CD4-positive, alpha-beta T cell treated with Interleukin-6 at 100 ng/mL for 8 hours (primary cell): ENCODE data around the gene MUTYH.

Experiments used
- DNase-seq: peaks from one replicate; pipeline ENCODE4 v3.0.0-alpha.2; 2020; ENCODE audit warnings: mixed read lengths, low spot score

The MUTYH gene

GRCh38 chr1:45348966-45349677 is 8.9 kb upstream of the MUTYH start:
- no peak for DNase-seq

DNA sequence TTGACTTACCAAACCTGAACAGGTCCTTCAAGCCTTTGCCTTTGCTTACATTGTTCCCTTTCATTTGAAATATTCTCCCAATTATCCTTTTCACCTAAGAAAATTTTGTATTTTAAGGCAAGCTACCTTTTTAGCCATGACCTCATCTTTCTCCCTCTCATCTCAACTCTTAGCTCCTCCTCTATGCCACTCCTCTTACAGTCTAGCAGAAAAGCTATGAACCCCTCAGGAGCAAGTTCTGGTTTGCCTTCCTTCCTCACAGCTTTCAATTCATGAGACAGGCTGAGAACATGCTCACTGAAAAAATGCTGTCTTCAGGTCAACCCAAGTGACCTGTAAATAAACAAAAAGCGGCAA is 8.3 kb upstream of the MUTYH start:
- DNase-seq: no peak

DNA sequence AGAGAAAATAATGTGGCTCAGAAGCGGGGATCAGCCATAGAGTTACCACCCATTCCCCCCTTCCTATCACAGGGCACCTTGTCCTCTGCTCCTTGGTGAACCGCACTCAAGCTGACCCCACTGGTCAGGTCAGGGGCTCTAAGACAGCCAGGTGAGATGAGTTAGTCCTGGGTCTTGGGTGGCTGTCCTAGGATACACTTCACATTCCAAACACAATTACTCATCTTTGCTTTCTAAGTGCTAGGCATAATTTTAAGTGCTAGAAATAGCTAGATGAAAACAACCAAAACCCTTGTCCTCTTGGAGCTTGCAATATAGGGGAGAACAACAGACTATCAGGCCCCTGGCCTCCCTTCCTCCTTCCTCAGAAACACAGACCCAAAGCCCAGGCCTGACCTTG is 7.8 kb upstream of the MUTYH start:
- no peak for DNase-seq

GRCh38 chr1:45346473-45346872 is 6.2 kb upstream of the MUTYH start:
- DNase-seq: no peak

- DNase-seq: no peak
Observed at GRCh38 chr1:45345014-45345413, 4.8 kb upstream of the MUTYH start.

GRCh38 chr1:45344499-45344898 is 4.3 kb upstream of the MUTYH start:
- DNase-seq: no peak

DNA sequence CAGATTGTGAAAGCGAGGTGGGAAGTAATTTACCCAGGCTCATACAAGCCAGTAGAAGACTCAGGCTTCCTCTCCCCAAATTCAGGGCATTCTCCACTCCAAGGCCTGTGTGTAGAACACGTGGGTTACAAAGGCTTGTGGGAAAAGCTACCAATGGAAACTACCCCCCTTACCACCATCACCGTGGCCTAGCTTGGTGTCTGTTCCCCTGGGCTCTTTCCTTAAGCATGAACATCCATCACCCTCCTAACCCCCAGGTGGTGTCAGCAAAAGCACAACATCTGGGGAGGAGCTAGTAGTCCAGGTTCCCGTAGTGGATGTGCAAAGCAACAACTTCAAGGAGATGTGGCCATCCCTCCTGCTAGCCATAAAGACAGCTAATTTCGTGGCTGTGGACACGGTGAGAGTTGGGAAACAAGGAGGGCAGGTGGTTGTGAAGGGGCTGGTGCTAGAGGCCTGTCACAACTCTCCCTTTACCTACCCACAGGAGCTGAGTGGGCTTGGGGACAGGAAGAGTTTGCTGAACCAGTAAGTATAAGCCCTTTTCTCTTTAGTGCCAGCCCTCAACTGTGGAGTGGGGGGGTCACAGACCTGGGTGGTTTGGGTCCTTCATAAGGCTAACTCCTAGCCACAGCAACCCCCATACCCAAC is 701 bp upstream of the MUTYH start:
- DNase-seq: peak; percentile 15

- no peak for DNase-seq
Observed at GRCh38 chr1:45337630-45338325, 2.5 kb downstream of the MUTYH start.

- no peak for DNase-seq
Observed at GRCh38 chr1:45335855-45336324, 4.3 kb downstream of the MUTYH start.

DNA sequence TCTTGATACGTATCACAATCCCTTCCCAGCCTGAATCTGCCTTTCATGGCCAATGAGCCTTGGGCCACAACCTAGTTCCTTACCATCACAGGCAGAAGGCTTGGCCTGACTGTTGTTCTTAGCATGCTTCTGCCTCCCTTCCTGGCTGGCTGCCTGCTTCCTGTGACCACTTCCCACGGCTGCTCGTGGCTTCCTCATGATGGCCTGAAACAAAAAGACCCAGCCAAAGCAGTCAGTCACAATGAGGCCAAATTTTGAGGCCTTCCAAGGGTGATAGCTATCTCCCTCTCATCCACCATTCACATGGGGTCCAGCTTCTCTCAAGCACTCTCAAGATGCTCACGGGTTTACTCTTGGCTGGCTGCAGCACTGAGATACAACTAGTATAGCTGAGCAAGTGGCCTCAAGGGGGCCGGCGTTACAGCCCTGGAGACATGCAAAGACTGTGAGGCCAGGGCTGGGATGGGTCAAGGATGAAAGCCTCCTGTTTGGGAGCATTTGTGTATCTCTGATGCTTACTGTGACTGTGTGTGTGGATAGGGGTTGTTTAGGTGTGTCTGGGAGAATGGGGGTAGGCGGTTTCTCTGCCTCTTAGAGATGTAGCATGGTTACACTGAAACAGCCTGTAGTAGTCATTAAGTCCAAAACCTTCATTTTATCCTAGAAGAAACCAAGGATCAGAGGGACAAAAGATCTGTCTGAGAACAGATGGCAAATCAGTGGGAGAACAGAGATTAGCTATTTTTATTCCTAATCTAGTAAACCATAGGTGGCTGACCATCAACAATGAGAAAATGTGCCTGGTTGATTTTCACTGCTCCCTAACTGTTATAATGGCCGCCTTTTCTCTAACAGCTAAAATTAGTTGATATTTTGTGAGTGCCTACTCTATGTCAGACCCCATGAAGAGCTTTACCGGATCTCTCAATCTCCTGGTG is 5.7 kb downstream of the MUTYH start:
- DNase-seq: no peak

GRCh38 chr1:45332346-45332720 is 7.9 kb downstream of the MUTYH start:
- no peak for DNase-seq

GRCh38 chr1:45331436-45332345 is 8.5 kb downstream of the MUTYH start:
- DNase-seq: no peak

DNA sequence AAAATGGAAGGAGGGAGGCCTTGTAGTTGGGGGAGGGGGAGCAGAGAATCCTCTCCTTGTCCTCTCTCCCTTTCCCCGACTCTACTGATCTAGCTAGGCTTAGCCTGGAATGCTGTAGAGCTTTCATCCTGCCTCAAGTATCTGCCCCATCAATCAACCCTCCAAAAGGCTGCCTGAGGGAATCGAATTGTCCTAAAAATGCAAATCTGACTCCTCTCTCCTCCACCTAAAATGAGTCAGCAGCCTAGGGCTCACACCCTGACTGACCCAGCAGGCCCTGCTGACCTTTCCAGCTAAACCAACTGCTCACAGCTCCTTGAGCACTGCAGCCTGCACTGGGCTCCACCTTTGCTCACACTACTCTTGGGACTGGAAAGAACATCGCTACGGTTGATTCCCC is 10.8 kb downstream of the MUTYH start:
- DNase-seq: no peak

- DNase-seq: no peak
Observed at GRCh38 chr1:45328680-45329079, 11.6 kb downstream of the MUTYH start.

- DNase-seq: no peak
Observed at GRCh38 chr1:45327644-45328515, 12.4 kb downstream of the MUTYH start.

- DNase-seq: peak; percentile 51
Observed at GRCh38 chr1:45326627-45327623, 13.3 kb downstream of the MUTYH start, which contains the start of gene HPDL. TSS of gene HPDL (plus strand) at chr1:45326895. CDS start at chr1:45327149, 254 bp downstream.

GRCh38 chr1:45325851-45326506 is 14.3 kb downstream of the MUTYH start:
- DNase-seq: no peak

DNA sequence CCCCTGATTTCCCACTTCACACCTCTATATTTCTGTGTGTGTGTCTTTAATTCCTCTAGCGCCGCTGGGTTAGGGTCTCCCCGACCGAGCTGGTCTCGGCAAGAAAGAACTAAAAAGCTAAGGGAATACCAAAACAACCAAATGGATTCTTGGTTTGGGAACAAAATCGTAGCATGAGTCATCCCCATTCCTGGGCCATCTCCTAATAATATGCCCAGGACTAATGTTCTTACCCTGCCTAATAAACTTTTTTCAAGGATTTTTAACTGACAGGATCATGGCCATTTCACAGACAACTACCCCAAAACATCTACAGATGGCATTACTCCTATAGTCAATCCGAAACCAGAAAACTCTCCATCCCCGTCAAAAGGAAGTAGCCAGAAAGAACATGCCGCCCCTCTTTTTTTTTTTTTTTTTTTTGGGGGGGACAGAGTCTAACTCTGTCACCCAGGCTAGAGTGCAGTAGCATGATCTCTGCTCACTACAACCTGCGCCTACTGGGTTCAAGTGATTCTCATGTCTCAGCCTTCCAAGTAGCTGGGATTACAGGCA is 17.7 kb downstream of the MUTYH start:
- no peak for DNase-seq
